ENCODE data around the gene NTSR1. TPM values are rescaled to one million over a fixed set of nuclear protein-coding genes. Genes with fewer than 3 reads are reported as not detected.

The NTSR1 gene
- total RNA-seq, 4 donors from 2014 or later: 0.04 to 0.13 TPM; not detected in 2

DNA sequence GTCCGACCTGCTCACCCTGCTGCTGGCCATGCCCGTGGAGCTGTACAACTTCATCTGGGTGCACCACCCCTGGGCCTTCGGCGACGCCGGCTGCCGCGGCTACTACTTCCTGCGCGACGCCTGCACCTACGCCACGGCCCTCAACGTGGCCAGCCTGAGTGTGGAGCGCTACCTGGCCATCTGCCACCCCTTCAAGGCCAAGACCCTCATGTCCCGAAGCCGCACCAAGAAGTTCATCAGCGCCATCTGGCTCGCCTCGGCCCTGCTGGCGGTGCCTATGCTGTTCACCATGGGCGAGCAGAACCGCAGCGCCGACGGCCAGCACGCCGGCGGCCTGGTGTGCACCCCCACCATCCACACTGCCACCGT, 885 bp downstream of the NTSR1 start:
- in situ Hi-C loops (cut with MboI; ENCODE audit: low sequenced_read_pairs in 4 of 4) (no loop called here), intact Hi-C loops (cut with DNase I; ENCODE audit: low total_unique reads) (no loop called here)
- Histone ChIP-seq H3K4me3 (no peak overlapping the region), H3K9me3 (no peaks in the 10 kb centered on the region), H3K36me3 (no peaks in the 10 kb centered on the region), H3K27ac (no peak overlapping the region), H3K4me1 (no peaks in the 10 kb centered on the region), H3K27me3 (peaks cover 51 to 56% (median 53%) of the 10 kb centered on the region in 3 donors)
- no peak for DNase-seq
- no peak for ATAC-seq
- TF ChIP-seq POLR2A (IDR thresholded peaks at IDR 0.05): no peak
- TF ChIP-seq, protein P1, sequence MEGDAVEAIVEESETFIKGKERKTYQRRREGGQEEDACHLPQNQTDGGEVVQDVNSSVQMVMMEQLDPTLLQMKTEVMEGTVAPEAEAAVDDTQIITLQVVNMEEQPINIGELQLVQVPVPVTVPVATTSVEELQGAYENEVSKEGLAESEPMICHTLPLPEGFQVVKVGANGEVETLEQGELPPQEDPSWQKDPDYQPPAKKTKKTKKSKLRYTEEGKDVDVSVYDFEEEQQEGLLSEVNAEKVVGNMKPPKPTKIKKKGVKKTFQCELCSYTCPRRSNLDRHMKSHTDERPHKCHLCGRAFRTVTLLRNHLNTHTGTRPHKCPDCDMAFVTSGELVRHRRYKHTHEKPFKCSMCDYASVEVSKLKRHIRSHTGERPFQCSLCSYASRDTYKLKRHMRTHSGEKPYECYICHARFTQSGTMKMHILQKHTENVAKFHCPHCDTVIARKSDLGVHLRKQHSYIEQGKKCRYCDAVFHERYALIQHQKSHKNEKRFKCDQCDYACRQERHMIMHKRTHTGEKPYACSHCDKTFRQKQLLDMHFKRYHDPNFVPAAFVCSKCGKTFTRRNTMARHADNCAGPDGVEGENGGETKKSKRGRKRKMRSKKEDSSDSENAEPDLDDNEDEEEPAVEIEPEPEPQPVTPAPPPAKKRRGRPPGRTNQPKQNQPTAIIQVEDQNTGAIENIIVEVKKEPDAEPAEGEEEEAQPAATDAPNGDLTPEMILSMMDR (IDR thresholded peaks at IDR 0.05 in 4 of 5, conservative IDR thresholded peaks at IDR 0.05 in 1 of 5): no peak

DNA sequence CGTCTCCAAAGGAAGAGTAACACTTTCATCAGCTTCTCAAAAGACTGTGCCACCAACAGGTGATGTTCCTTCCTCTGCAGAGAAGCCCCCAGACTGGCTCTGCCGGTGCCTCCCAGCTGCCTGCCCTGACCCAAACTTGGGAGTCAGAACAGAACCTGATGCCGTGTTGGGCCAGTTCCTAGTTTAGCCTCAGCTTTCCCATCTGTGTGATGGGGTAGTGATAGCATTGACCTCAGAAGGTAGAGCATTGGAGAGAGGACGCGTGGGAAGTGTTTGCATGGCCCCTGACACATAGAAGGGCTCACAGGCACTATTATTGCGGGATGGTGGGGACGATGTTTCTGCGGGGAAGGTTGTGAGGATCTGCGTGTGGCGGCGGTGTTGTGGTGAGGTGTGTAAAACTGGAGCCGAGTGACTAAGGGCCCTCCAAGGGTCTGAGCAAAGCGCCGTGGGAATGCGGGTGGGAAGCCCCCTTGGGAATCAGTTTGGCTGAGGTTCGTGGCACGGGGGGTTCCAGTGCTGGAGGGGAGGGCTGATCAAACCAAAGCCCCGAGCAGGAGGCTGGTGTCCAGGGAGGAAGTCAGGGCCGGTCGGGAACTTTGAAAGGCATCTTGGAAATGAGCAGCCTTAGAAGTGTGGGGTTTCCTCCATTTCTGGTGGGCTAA, 1.7 kb downstream of the NTSR1 start:
- intact Hi-C loops (cut with DNase I; ENCODE audit: low total_unique reads): no loop called here
- Histone ChIP-seq H3K4me3 (no peak overlapping the region), H3K36me3 (no peaks in the 10 kb centered on the region), H3K27ac (no peak overlapping the region), H3K27me3 (peaks cover 53% of the 10 kb centered on the region in 3 donors), H3K9me3 (no peaks in the 10 kb centered on the region), H3K4me1 (no peaks in the 10 kb centered on the region)
- no peak for TF ChIP-seq POLR2A (IDR thresholded peaks at IDR 0.05)
- TF ChIP-seq, protein P1 (IDR thresholded peaks at IDR 0.05 in 4 of 5, conservative IDR thresholded peaks at IDR 0.05 in 1 of 5): no peak
- in situ Hi-C loops (cut with MboI; ENCODE audit: low sequenced_read_pairs in 4 of 4): no loop called here
- ATAC-seq (no peak), DNase-seq (no peak)

DNA sequence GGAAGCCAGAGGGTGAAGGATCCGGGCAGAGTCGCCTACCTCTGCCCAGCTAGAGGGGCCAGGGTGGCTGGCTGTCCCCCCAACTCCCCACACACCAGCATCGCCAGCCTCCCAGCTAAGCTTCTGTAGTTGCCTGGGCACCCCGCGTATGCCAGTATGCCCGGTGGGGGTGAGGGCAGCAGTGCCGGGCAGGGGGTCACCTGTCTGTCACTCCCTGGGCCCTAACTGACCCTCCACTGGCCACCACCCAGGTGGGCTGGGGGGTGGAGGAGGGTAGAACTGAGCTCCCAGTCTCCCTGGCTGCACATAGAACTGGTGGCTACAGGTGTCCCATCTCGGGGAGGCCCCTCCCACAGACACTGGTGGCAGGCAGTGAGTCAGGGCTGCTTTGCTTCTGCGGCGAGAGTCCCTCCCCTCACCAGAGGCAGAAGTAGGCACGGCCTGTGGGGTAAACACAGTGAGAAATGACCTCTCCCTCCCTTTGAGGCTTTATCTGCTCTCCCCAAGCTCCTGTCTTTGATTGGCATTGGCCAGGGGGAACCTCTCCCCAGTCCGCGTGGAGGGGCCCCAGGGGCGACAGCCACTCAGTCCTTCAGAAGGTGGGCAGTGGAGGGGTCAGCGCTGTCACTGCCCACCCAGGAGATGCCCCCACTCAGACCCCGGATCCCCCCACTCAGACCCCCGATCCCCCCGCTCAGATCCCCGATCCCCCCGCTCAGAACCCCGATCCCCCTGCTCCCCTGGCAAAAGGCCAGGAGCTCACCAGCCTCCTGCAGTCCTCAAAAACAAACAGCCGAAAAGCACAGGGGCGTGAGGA, 2.5 kb downstream of the NTSR1 start:
- in situ Hi-C loops (cut with MboI; ENCODE audit: low sequenced_read_pairs in 4 of 4) (no loop called here), intact Hi-C loops (cut with DNase I; ENCODE audit: low total_unique reads) (no loop called here)
- DNase-seq (no peak), ATAC-seq (no peak)
- Histone ChIP-seq H3K4me1 (no peaks in the 10 kb centered on the region), H3K4me3 (no peak overlapping the region), H3K27ac (no peak overlapping the region), H3K27me3 (peaks cover 46 to 52% (median 51%) of the 10 kb centered on the region in 3 donors), H3K36me3 (no peaks in the 10 kb centered on the region), H3K9me3 (no peaks in the 10 kb centered on the region)
- no peak for TF ChIP-seq POLR2A (IDR thresholded peaks at IDR 0.05)
- TF ChIP-seq, protein P1 (IDR thresholded peaks at IDR 0.05 in 4 of 5, conservative IDR thresholded peaks at IDR 0.05 in 1 of 5): no peak

DNA sequence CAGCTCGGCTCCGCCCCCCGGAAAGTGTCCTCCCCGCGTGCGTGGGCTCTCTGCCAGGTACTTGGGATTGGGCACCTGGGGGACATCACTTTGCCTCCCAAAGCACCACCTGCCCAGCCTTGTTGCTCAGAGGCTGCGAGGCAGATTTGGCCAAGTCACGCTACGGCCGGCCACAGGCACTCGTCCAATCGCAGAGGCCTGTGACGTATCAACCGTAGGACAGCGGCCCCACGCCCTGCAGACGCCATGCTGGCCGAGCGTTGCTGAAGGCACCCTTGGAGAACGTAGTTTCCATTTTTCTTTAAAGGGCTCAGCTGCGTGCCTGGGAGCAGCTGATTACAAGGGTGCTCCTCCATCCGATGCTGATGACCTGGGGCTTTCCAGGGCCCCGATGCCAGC, 3.1 kb downstream of the NTSR1 start:
- Histone ChIP-seq H3K27ac (no peak overlapping the region), H3K4me1 (no peaks in the 10 kb centered on the region), H3K9me3 (no peaks in the 10 kb centered on the region), H3K36me3 (no peaks in the 10 kb centered on the region), H3K27me3 (peaks cover 40 to 52% (median 51%) of the 10 kb centered on the region in 3 donors), H3K4me3 (no peak overlapping the region)
- intact Hi-C loops (cut with DNase I; ENCODE audit: low total_unique reads): no loop called here
- ATAC-seq: no peak
- no peak for DNase-seq
- in situ Hi-C loops (cut with MboI; ENCODE audit: low sequenced_read_pairs in 4 of 4): no loop called here
- TF ChIP-seq POLR2A (IDR thresholded peaks at IDR 0.05): no peak
- TF ChIP-seq, protein P1 (IDR thresholded peaks at IDR 0.05 in 4 of 5, conservative IDR thresholded peaks at IDR 0.05 in 1 of 5): no peak
